Activated T-helper 17 cell treated with anti-CD3 and anti-CD28 coated beads, Interleukin-2, amount 50 U/mL, for 72 hours (primary cell): ENCODE data around the gene PEX14. TPM values are rescaled to one million over a fixed set of nuclear protein-coding genes. Genes with fewer than 3 reads are reported as not detected.

Source experiments
- ATAC-seq: fragments of 150-1000 bp; cut with Tn5 transposase; replicated peaks from 2 replicates; pipeline ENCODE4 v1.10.0; 2021; ENCODE audit warnings: mild to moderate bottlenecking, moderate library complexity
- H3K27ac Mint-ChIP-seq: one replicate; pipeline ENCODE4 v1.8.0; 2022; ENCODE audit warnings: mixed read lengths
- H3K27me3 Mint-ChIP-seq: one replicate; pipeline ENCODE4 v1.8.0; 2022; ENCODE audit warnings: mixed read lengths
- H3K36me3 Mint-ChIP-seq: one replicate; pipeline ENCODE4 v1.8.0; 2022; ENCODE audit warnings: low read depth, mild to moderate bottlenecking, mixed read lengths
- H3K4me1 Mint-ChIP-seq: one replicate; pipeline ENCODE4 v1.8.0; 2022; ENCODE audit warnings: mixed read lengths
- H3K4me3 Mint-ChIP-seq: one replicate; pipeline ENCODE4 v1.8.0; 2022; ENCODE audit warnings: mild to moderate bottlenecking, mixed read lengths
- H3K9me3 Mint-ChIP-seq: one replicate; pipeline ENCODE4 v1.8.0; 2022; ENCODE audit warnings: mixed read lengths
- total RNA-seq, 2 donors: library from RNA; stranded (reverse); gene quantifications; one replicate each; pipeline ENCODE4 v1.2.3, GENCODE V29; 2022

Gene PEX14
- total RNA-seq, 2 donors from 2014 or later = 18.4 to 21.7 TPM

DNA sequence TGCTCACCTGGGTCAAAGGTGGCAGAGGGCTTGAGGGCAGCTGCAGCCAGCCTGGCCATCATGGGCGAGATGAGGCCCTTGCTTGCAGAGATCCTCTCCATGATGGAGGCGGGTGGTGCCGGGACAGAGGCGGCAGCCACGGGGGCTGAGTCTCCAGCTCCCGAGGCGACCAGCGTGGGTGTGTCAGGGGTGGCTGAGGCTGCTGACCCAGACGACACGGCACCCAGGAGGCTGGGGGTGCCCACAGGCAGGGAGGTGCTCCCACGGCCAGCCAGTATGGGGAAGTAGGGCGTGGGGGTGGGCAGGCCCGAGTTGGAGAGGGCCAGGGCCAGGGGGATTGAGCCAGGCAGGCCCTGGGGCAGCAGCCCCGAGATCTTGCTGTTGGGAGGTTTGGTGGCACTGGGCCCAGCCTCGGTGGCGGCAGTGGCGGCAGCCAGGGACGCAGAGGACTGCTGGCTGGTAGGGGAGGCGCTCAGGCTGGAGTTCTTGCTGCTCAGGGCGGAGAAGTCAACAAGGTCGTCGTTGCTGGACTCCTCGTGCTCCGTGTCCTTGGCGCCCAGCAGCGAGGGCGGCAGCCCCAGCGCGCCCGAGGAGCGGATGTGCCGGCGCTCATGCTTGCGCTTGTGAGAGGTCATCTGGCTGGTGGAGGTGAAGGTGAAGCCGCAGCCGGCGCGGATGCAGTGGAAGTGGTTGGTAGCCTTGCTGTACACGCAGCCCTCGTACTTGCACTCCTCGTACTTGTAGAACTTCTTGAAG is 178.8 kb downstream of the PEX14 start:
- Mint-ChIP-seq H3K4me1 (no peaks in the 10 kb centered on the region), H3K4me3 (no peak overlapping the region), H3K27me3 (no peaks in the 10 kb centered on the region), H3K27ac (no peak overlapping the region), H3K36me3 (no peaks in the 10 kb centered on the region), H3K9me3 (no peaks in the 10 kb centered on the region)
- no peak for ATAC-seq

DNA sequence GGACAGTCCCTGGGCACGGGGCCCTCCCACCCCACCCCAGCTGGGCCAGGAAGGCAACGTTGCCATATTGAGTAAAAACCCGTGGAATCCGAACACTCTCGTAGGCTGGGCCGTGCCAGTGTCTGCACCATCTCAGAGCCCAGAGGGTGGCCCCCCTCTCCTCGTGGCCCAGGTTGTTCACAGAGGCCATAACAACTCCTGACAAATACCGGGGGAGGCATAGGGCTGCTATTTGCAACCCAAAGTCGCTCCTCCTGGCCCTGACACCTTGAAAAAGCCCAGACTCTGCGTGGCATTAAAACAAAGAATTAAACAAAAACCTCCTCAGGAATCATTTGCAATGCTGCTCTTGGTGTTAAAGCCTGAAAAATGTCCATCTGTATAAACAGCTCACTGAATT is 180.3 kb downstream of the PEX14 start:
- Mint-ChIP-seq H3K27me3 (no peaks in the 10 kb centered on the region), H3K36me3 (no peaks in the 10 kb centered on the region), H3K9me3 (no peaks in the 10 kb centered on the region), H3K27ac (no peak overlapping the region), H3K4me1 (no peaks in the 10 kb centered on the region), H3K4me3 (no peak overlapping the region)
- no peak for ATAC-seq

- ATAC-seq = no peak
- no peaks in the 10 kb centered on the region for H3K9me3 Mint-ChIP-seq
- H3K27ac Mint-ChIP-seq = no peak overlapping the region
- no peak overlapping the region for H3K4me3 Mint-ChIP-seq
- H3K4me1 Mint-ChIP-seq = no peaks in the 10 kb centered on the region
- H3K27me3 Mint-ChIP-seq = no peaks in the 10 kb centered on the region
- H3K36me3 Mint-ChIP-seq = no peaks in the 10 kb centered on the region
These were observed 181.7 kb downstream of the PEX14 start for GRCh38 chr1:10656431-10656830.

- no peak for ATAC-seq
- no peaks in the 10 kb centered on the region for H3K36me3 Mint-ChIP-seq
- no peak overlapping the region for H3K27ac Mint-ChIP-seq
- no peaks in the 10 kb centered on the region for H3K9me3 Mint-ChIP-seq
- H3K27me3 Mint-ChIP-seq = no peaks in the 10 kb centered on the region
- no peak overlapping the region for H3K4me3 Mint-ChIP-seq
- H3K4me1 Mint-ChIP-seq = no peaks in the 10 kb centered on the region
These were observed 182.5 kb downstream of the PEX14 start for GRCh38 chr1:10657088-10657847.

GRCh38 chr1:10658396-10659066 is 183.8 kb downstream of the PEX14 start:
- no peaks in the 10 kb centered on the region for H3K9me3 Mint-ChIP-seq
- no peaks in the 10 kb centered on the region for H3K36me3 Mint-ChIP-seq
- H3K27ac Mint-ChIP-seq = no peak overlapping the region
- H3K27me3 Mint-ChIP-seq = no peaks in the 10 kb centered on the region
- no peak for ATAC-seq
- H3K4me1 Mint-ChIP-seq = no peaks in the 10 kb centered on the region
- H3K4me3 Mint-ChIP-seq = no peak overlapping the region

DNA sequence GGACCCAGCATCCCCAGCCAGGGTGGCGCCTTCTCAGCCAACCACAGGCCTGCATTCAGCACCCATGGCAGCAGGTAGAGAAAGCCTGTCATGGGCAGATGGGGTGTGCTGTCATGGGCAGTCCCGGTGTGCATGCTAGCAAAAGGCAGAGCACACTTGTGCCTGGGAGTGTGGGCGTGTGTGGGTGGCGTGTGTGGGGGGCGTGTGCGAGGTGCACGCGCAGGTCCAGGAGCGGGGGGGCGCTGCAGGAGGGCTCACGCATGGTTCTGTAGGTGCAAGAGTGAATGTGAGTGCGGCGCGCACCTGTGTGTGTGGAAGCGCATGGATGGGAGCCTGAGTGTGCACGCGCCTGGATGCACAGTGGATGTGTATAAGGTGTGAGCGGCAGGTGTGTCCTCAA is 184.5 kb downstream of the PEX14 start:
- Mint-ChIP-seq H3K27ac (no peak overlapping the region), H3K9me3 (no peaks in the 10 kb centered on the region), H3K27me3 (no peaks in the 10 kb centered on the region), H3K36me3 (no peaks in the 10 kb centered on the region), H3K4me3 (no peak overlapping the region), H3K4me1 (no peaks in the 10 kb centered on the region)
- ATAC-seq = no peak

DNA sequence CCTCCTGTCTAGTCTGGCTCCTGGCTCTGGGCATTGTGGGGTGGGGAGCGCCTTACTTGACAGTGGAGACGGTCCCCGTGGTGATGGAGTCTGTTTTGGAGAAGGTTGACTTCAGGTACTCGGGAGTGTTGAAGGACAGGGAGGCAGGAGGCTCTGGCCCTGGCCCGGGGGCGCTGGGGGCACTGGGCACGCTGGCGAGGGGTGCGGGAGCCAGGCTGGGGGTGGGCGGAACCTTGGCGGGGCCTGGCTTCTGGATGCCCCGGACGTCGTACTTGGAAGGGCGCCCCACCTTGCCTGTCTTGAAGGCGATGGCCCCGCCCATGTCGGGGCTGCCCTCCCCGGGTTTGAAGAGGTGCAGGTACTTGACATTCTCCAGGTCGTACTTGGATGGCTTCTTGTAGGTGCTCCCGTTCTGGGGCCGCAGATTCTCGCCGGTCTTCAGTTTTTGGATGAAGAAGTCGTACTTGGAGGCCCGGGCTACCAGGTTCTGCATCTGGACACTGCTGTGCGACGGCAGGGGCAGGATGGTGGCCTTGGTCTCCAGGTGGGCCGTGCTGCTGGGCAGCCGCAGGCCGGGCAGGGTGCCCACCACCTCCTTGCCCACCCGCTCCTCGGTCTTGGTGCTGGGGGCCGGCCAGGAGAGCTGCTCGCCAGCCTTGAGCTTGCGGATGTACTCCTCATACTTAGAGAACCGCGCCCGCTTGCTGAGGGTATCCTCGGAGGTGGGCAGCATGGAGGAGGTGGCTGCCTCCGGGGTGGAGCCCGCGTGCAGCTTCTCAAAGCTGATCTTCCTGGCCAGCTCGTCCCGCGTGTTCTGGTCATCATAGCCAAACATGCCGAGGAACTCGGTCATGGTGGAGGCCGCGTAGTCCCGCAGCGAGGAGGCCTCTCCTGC is 185.1 kb downstream of the PEX14 start:
- H3K9me3 Mint-ChIP-seq = no peaks in the 10 kb centered on the region
- H3K4me3 Mint-ChIP-seq = no peak overlapping the region
- H3K27ac Mint-ChIP-seq = no peak overlapping the region
- H3K36me3 Mint-ChIP-seq = no peaks in the 10 kb centered on the region
- H3K4me1 Mint-ChIP-seq = no peaks in the 10 kb centered on the region
- no peak for ATAC-seq
- H3K27me3 Mint-ChIP-seq = no peaks in the 10 kb centered on the region

- Mint-ChIP-seq H3K9me3 (no peaks in the 10 kb centered on the region), H3K27me3 (no peaks in the 10 kb centered on the region), H3K36me3 (no peaks in the 10 kb centered on the region), H3K4me3 (no peak overlapping the region), H3K27ac (no peak overlapping the region), H3K4me1 (no peaks in the 10 kb centered on the region)
- no peak for ATAC-seq
These were observed 186.7 kb downstream of the PEX14 start for GRCh38 chr1:10661453-10661852.

DNA sequence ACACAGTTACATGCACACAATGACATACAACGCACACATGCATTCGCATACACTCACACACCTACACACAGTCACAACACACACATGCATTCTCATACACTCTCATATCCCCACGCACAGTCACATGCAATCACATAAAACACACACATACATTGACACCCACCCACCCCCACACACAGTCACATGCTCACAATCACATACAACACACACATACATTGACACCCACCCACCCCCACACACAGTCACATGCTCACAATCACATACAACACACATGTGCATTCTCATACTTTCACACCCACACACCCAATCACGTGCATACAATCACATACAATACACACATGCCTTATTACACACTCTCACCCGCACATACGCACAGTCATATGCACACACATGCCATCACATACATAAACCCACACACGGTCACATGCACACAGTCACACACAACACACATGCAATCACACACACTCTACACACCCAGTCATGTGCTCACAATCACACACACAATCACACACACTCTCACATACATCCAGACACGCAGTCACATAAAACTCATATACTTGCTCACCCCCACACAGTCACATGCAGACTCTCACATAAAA is 187.4 kb downstream of the PEX14 start:
- H3K4me1 Mint-ChIP-seq = no peaks in the 10 kb centered on the region
- H3K36me3 Mint-ChIP-seq = no peaks in the 10 kb centered on the region
- H3K27me3 Mint-ChIP-seq = no peaks in the 10 kb centered on the region
- H3K27ac Mint-ChIP-seq = no peak overlapping the region
- H3K9me3 Mint-ChIP-seq = no peaks in the 10 kb centered on the region
- ATAC-seq = no peak
- no peak overlapping the region for H3K4me3 Mint-ChIP-seq

- H3K36me3 Mint-ChIP-seq = no peaks in the 10 kb centered on the region
- H3K4me1 Mint-ChIP-seq = no peaks in the 10 kb centered on the region
- no peaks in the 10 kb centered on the region for H3K27me3 Mint-ChIP-seq
- ATAC-seq = no peak
- no peak overlapping the region for H3K27ac Mint-ChIP-seq
- H3K9me3 Mint-ChIP-seq = no peaks in the 10 kb centered on the region
- H3K4me3 Mint-ChIP-seq = no peak overlapping the region
These were observed 188.3 kb downstream of the PEX14 start for GRCh38 chr1:10662824-10663677.

DNA sequence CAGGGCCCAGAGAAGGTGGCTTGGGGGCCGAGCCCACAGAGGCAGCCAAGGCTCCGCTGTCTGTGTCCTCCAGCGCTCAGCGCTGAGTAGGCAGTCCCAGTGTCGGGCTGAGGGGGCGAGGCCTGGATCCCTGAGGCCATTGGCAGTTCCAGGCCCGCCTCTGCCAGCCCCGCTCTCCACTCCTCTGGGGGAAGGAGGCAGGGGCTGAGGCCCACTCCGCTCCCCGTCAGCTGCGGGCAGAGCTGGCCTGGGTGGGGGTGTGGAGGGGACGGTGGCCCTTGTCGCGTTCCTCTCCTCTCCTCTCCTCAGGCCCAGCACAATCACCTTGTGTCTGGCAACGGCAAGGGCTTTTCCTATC is 188.9 kb downstream of the PEX14 start:
- H3K36me3 Mint-ChIP-seq = no peaks in the 10 kb centered on the region

GRCh38 chr1:10664251-10664650 is 189.5 kb downstream of the PEX14 start:
- no peak for ATAC-seq

More for the DNA sequence above, 188.9 kb downstream of the PEX14 start:
- no peak overlapping the region for H3K4me3 Mint-ChIP-seq
- H3K4me1 Mint-ChIP-seq = no peaks in the 10 kb centered on the region
- H3K27ac Mint-ChIP-seq = no peak overlapping the region
- ATAC-seq = no peak
- H3K27me3 Mint-ChIP-seq = no peaks in the 10 kb centered on the region
- H3K9me3 Mint-ChIP-seq = no peaks in the 10 kb centered on the region

DNA sequence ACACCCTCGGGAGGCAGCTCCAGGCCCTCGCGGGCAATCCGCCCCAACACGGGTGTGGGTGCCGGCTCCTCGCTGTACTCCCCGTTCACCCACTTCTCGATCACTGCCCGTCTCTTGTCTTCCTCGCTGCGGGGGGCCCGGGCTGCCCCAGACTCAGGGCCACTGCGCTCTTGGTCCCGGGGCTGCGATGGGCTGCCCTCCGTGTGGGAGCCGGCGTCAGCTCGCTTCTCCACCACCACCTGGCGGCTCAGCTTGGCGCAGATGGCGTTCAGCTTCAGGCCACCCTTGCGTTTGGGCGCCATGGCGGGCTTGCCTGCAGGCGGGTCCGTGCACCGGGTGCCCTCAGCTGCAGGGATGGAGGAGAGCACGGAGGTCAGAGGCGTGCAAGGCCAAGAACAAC is 190.5 kb downstream of the PEX14 start:
- ATAC-seq = no peak
- H3K36me3 Mint-ChIP-seq = no peaks in the 10 kb centered on the region
- H3K27me3 Mint-ChIP-seq = no peaks in the 10 kb centered on the region
- H3K4me1 Mint-ChIP-seq = no peaks in the 10 kb centered on the region
- H3K9me3 Mint-ChIP-seq = no peaks in the 10 kb centered on the region
- no peak overlapping the region for H3K27ac Mint-ChIP-seq
- no peak overlapping the region for H3K4me3 Mint-ChIP-seq

More at GRCh38 chr1:10664251-10664650, 189.5 kb downstream of the PEX14 start:
- Mint-ChIP-seq H3K27me3 (no peaks in the 10 kb centered on the region), H3K4me3 (no peak overlapping the region), H3K36me3 (no peaks in the 10 kb centered on the region), H3K9me3 (no peaks in the 10 kb centered on the region), H3K27ac (no peak overlapping the region), H3K4me1 (no peaks in the 10 kb centered on the region)
